ENCODE measurements around the gene CELF2. TPM values are rescaled to one million over a fixed set of nuclear protein-coding genes. Genes with fewer than 3 reads are reported as not detected.

Gene CELF2
- polyA plus RNA-seq, 1 donor from 2014 or later: 55.5 TPM

GRCh38 chr10:11076221-11076620 lies 58.5 kb downstream of the CELF2 start:
- Histone ChIP-seq H3K9ac (ENCODE audit: low read length) (no peak overlapping the region), H3K79me2 (replicated peaks; ENCODE audit: insufficient read depth, low read length) (peaks cover 8% of the 10 kb centered on the region), H3K27ac (ENCODE audit: low read length) (no peak overlapping the region), H3K9me2 (ENCODE audit: insufficient read depth, low read length) (no peaks in the 10 kb centered on the region), H3K4me2 (ENCODE audit: low read length) (no peak overlapping the region), H3K36me3 (ENCODE audit: insufficient read depth, low read length) (no peaks in the 10 kb centered on the region), H4K20me1 (ENCODE audit: insufficient read depth) (no peaks in the 10 kb centered on the region), H3K27me3 (ENCODE audit: insufficient read depth, low read depth, low read length) (no peaks in the 10 kb centered on the region), H3F3A (ENCODE audit: insufficient read depth, low read length, poor library complexity, severe bottlenecking) (no peaks in the 10 kb centered on the region), H3K9me3 (ENCODE audit: low read length) (no peaks in the 10 kb centered on the region), H3K4me3 (ENCODE audit: low read length) (no peak overlapping the region), H2AFZ (ENCODE audit: low read depth, low read length) (no peak overlapping the region)
- TF ChIP-seq CTCF (IDR thresholded peaks at IDR 0.05; ENCODE audit: poor library complexity, severe bottlenecking): no peak
- TF ChIP-seq TAF1 (IDR thresholded peaks at IDR 0.05; ENCODE audit: low read depth): no peak
- no peak for TF ChIP-seq MXI1 (conservative IDR thresholded peaks at IDR 0.05; ENCODE audit: poor library complexity, severe bottlenecking)
- no peak for TF ChIP-seq REST (IDR thresholded peaks at IDR 0.05; ENCODE audit: borderline replicate concordance)
- no peak for TF ChIP-seq EP300 (conservative IDR thresholded peaks at IDR 0.05; ENCODE audit: poor library complexity, severe bottlenecking)
- TF ChIP-seq POLR2AphosphoS5 (IDR thresholded peaks at IDR 0.05): no peak
- TF ChIP-seq SMC3 (conservative IDR thresholded peaks at IDR 0.05; ENCODE audit: poor library complexity): no peak
- no peak for TF ChIP-seq RAD21 (conservative IDR thresholded peaks at IDR 0.05)
- TF ChIP-seq EZH2 (IDR thresholded peaks at IDR 0.05; ENCODE audit: borderline replicate concordance, insufficient read depth, low read length, poor library complexity, severe bottlenecking): no peak

GRCh38 chr10:11080564-11080984 lies 62.9 kb downstream of the CELF2 start:
- no peak overlapping the region for H3K27ac ChIP-seq (ENCODE audit: low read length)

More at GRCh38 chr10:11080564-11080984, 62.9 kb downstream of the CELF2 start:
- Histone ChIP-seq H3K79me2 (replicated peaks; ENCODE audit: insufficient read depth, low read length) (peaks cover 9% of the 10 kb centered on the region), H2AFZ (ENCODE audit: low read depth, low read length) (no peak overlapping the region), H3K27me3 (ENCODE audit: insufficient read depth, low read depth, low read length) (no peaks in the 10 kb centered on the region), H3K9me2 (ENCODE audit: insufficient read depth, low read length) (no peaks in the 10 kb centered on the region), H3K9me3 (ENCODE audit: low read length) (no peaks in the 10 kb centered on the region), H3K36me3 (ENCODE audit: insufficient read depth, low read length) (no peaks in the 10 kb centered on the region), H3F3A (ENCODE audit: insufficient read depth, low read length, poor library complexity, severe bottlenecking) (no peaks in the 10 kb centered on the region), H3K9ac (ENCODE audit: low read length) (no peak overlapping the region), H3K4me2 (ENCODE audit: low read length) (no peak overlapping the region), H4K20me1 (ENCODE audit: insufficient read depth) (no peaks in the 10 kb centered on the region), H3K4me3 (ENCODE audit: low read length) (no peak overlapping the region)
- no peak for TF ChIP-seq SMC3 (conservative IDR thresholded peaks at IDR 0.05; ENCODE audit: poor library complexity)
- no peak for TF ChIP-seq EZH2 (IDR thresholded peaks at IDR 0.05; ENCODE audit: borderline replicate concordance, insufficient read depth, low read length, poor library complexity, severe bottlenecking)
- no peak for TF ChIP-seq MXI1 (conservative IDR thresholded peaks at IDR 0.05; ENCODE audit: poor library complexity, severe bottlenecking)
